OCI-LY3 (cell line): Measurements from ENCODE around the gene PARVA.

Source experiments
- H2AFZ ChIP-seq: fragments of 200-600, 300-600 bp; shearing (Covaris generic); 2 replicates; pipeline ENCODE4 v1.6.0; 2014; ENCODE audit warnings: antibody characterized with exemption, low read depth, low read length
- H3K27ac ChIP-seq: fragments of 200-600, 300-600 bp; sonication (generic); 2 replicates; pipeline ENCODE4 v1.5.1; 2014; ENCODE audit warnings: mild to moderate bottlenecking, low read length, moderate library complexity, mixed read lengths
- H3K27me3 ChIP-seq: fragments of 200-600, 300-600 bp; sonication (generic); 2 replicates; pipeline ENCODE4 v1.6.1; 2014; ENCODE audit warnings: low read depth, low read length, mixed read lengths
- H3K36me3 ChIP-seq: fragments of 200-600, 300-600 bp; sonication (generic); replicated peaks from 2 replicates; pipeline ENCODE3; 2014; ENCODE audit warnings: low read depth, low read length, mixed read lengths
- H3K4me1 ChIP-seq: fragments of 300-600, 200-600 bp; sonication (generic); 2 replicates; pipeline ENCODE4 v1.6.1; 2014; ENCODE audit warnings: low read length, mixed read lengths
- H3K4me2 ChIP-seq: fragments of 200-600, 300-600 bp; sonication (generic); 2 replicates; pipeline ENCODE4 v1.6.1; 2014; ENCODE audit warnings: low read length, mixed read lengths
- H3K4me3 ChIP-seq: fragments of 300-600, 200-600 bp; sonication (generic); 2 replicates; pipeline ENCODE4 v1.5.1; 2014; ENCODE audit warnings: antibody characterized with exemption, mild to moderate bottlenecking, low read length, moderate library complexity
- H3K79me2 ChIP-seq: fragments of 300-600, 200-600 bp; shearing (Covaris generic); 2 replicates; pipeline ENCODE4 v1.6.1; 2014; ENCODE audit warnings: mild to moderate bottlenecking, low read length, mixed read lengths
- H3K9ac ChIP-seq: fragments of 300-600, 200-600 bp; shearing (Covaris generic); 2 replicates; pipeline ENCODE4 v1.6.0; 2014; ENCODE audit warnings: mild to moderate bottlenecking, low read length, moderate library complexity
- H3K9me3 ChIP-seq: fragments of 200-600, 300-600 bp; shearing (Covaris generic); 2 replicates; pipeline ENCODE4 v1.6.1; 2014; ENCODE audit warnings: low read length, mixed read lengths; ENCODE audit not compliant: insufficient read depth
- H4K20me1 ChIP-seq: fragments of 200-600, 300-600 bp; sonication (generic); 2 replicates; pipeline ENCODE4 v1.6.1; 2016; ENCODE audit warnings: low read length, mixed read lengths; ENCODE audit not compliant: insufficient read depth
- EZH2phosphoT487 ChIP-seq: fragments of 200-600 bp; shearing (Covaris generic); IDR thresholded peaks from 2 replicates; pipeline ENCODE4 v1.6.1; 2018; ENCODE audit warnings: antibody characterized with exemption, mixed run types, low read depth
- TF ChIP-seq, protein P1 (sequence below): fragments of 200-600, 300-600 bp; sonication (generic); IDR thresholded peaks from 2 replicates; pipeline ENCODE4 v1.5.1; 2014; ENCODE audit warnings: antibody characterized with exemption, low read length, low read depth

The PARVA gene

DNA sequence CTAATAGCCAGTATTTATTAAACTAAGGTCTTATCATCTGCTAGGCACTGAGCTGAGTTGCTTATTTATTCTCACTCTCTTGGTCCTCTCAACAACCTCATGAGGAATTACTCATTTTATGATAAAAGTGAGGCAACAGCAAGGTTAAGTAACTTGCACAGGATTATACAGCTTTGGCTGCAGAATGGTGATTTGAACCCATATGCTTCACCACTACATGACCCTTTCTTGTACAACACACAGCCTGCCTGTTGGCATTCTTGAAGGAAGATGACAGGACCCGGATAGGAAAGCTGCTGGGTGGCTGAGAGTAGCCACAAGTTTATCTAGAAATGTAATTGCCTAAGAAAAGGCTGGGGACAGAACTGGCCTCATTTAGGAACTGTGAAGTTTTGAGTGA, 5.3 kb upstream of the PARVA start:
- Histone ChIP-seq H3K4me3 (no peak overlapping the region), H3K36me3 (no peaks in the 10 kb centered on the region), H3K4me2 (no peak overlapping the region), H2AFZ (no peak overlapping the region), H3K9me3 (no peaks in the 10 kb centered on the region), H3K79me2 (no peaks in the 10 kb centered on the region), H3K27ac (no peak overlapping the region), H3K4me1 (no peaks in the 10 kb centered on the region), H3K9ac (no peak overlapping the region), H3K27me3 (no peaks in the 10 kb centered on the region), H4K20me1 (no peaks in the 10 kb centered on the region)
- TF ChIP-seq EZH2phosphoT487 = no peak
- TF ChIP-seq, protein P1, sequence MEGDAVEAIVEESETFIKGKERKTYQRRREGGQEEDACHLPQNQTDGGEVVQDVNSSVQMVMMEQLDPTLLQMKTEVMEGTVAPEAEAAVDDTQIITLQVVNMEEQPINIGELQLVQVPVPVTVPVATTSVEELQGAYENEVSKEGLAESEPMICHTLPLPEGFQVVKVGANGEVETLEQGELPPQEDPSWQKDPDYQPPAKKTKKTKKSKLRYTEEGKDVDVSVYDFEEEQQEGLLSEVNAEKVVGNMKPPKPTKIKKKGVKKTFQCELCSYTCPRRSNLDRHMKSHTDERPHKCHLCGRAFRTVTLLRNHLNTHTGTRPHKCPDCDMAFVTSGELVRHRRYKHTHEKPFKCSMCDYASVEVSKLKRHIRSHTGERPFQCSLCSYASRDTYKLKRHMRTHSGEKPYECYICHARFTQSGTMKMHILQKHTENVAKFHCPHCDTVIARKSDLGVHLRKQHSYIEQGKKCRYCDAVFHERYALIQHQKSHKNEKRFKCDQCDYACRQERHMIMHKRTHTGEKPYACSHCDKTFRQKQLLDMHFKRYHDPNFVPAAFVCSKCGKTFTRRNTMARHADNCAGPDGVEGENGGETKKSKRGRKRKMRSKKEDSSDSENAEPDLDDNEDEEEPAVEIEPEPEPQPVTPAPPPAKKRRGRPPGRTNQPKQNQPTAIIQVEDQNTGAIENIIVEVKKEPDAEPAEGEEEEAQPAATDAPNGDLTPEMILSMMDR = no peak

DNA sequence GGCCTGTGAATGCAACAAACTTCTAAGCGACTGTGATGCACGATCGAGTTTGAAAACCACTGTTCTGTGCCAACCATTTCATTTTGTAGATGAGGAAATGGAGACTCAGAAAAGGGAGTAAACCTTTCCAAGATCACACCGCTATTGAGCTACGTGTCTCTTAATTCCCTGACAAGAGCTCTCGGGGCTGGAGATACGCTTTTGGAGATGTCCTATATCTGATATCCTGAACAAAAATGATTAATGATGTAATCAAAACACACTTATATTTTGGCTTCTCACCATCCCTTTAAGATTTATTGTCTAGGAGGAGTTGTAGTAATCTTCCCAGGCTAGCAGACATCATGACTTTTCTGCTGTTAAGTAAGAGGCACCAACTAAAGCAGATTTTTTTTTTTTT, 1.7 kb upstream of the PARVA start:
- no peak overlapping the region for H2AFZ ChIP-seq
- H4K20me1 ChIP-seq = no peaks in the 10 kb centered on the region
- H3K79me2 ChIP-seq = no peaks in the 10 kb centered on the region
- no peaks in the 10 kb centered on the region for H3K36me3 ChIP-seq
- no peak overlapping the region for H3K9ac ChIP-seq
- no peaks in the 10 kb centered on the region for H3K27me3 ChIP-seq
- TF ChIP-seq EZH2phosphoT487 = no peak
- H3K4me1 ChIP-seq = no peaks in the 10 kb centered on the region
- no peak overlapping the region for H3K27ac ChIP-seq
- H3K4me2 ChIP-seq = no peak overlapping the region
- H3K9me3 ChIP-seq = no peaks in the 10 kb centered on the region
- no peak overlapping the region for H3K4me3 ChIP-seq

DNA sequence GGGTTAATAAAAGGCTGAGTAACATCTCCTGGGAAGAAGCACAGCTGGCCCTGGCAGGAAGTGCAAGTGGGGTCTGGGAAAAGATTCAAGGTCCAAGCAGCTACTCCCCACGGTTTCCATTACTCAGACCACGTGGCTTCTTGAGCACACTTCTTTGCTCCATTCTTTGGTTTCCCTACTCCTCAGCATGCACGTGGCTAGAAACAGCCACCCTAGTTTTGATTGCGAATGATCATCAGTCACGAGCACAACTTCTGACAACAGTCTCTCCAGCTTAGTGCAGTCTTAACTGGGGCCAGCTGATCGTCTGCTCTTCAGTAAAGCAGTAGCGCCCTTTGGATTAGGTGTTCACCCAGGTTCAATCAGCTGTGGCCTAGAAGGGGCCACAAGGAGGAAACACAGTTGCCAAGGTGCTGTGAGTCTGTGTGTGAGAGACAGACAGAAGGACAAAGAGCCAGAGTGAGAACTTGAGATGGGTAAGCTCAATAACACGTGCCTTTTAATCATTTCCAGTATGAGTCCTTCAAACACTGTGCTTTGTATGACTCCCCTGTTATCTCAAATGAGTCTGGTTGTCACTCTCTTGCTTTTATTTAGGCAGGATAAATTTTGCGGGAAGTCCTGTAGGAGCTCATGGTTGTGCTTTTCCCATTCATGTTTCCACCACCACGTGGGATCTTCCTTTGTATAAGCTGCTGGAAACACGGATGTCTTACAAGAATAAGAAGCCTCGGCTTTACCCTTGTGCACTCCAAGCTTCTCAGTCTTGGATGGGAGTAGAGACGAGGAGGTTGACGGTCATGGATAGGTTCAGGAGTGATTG, 901 bp upstream of the PARVA start:
- Histone ChIP-seq H3K79me2 (no peaks in the 10 kb centered on the region), H3K4me2 (no peak overlapping the region), H3K27ac (no peak overlapping the region), H3K4me1 (no peaks in the 10 kb centered on the region), H3K9me3 (no peaks in the 10 kb centered on the region), H4K20me1 (no peaks in the 10 kb centered on the region), H3K4me3 (no peak overlapping the region), H3K27me3 (no peaks in the 10 kb centered on the region), H3K9ac (no peak overlapping the region), H2AFZ (no peak overlapping the region), H3K36me3 (no peaks in the 10 kb centered on the region)
- TF ChIP-seq, protein P1 = no peak
- TF ChIP-seq EZH2phosphoT487 = no peak

DNA sequence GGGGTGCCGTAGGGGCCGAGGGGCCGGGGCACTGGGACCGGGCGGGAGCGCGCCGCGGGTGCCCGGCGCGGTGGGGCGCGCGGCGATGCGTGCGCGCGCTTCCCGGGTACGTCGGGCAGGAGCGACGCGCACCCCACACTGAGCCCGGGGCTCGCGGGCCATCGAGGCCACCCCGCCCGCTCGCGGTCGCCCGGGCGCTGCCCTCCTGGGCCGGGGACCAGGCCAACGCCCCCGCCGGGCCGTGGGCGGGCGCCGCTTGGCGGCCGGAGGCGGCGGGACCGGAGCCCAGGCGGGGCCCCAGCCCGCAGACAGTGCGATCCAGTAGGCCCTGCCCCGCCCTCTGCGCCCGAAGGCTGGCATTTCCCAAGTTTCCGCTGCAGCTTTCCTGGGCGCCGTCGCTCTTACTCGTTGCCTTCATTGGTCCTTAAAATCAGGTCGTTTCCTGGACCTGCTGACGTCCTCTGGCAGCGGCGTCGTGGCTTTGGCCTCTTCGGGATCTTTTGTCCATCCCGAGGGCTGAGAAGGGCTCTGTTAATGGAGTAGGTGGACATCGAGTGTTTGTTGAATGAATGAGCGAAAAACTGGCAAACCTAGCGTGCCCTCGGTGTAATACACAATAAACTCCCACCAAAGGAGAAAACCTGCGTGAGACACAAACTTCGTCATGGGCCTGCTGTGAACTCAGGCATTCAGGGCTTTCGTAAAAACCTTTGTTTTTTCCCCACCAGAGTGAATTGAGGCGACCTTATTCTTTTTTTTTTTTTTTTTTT, 638 bp downstream of the PARVA start:
- Histone ChIP-seq H3K4me3 (no peak overlapping the region), H3K27ac (no peak overlapping the region), H2AFZ (no peak overlapping the region), H3K9ac (no peak overlapping the region), H3K27me3 (no peaks in the 10 kb centered on the region), H3K36me3 (no peaks in the 10 kb centered on the region), H3K4me1 (no peaks in the 10 kb centered on the region), H3K9me3 (no peaks in the 10 kb centered on the region), H3K79me2 (no peaks in the 10 kb centered on the region), H4K20me1 (no peaks in the 10 kb centered on the region), H3K4me2 (no peak overlapping the region)
- TF ChIP-seq, protein P1 = no peak
- TF ChIP-seq EZH2phosphoT487 = no peak
